ENCODE measurements around the gene RBM48. TPM values are rescaled to one million over a fixed set of nuclear protein-coding genes. Genes with fewer than 3 reads are reported as not detected.

Gene RBM48
- total and polyA plus RNA-seq, 11 donors: 6.5 to 13.7 (median 10.6) TPM

GRCh38 chr7:92508946-92509345 is 19.6 kb upstream of the RBM48 start:
- no peaks in the 10 kb centered on the region for H3K4me1 ChIP-seq
- intact Hi-C loops (cut with DNase I): no loop called here
- H3K27me3 ChIP-seq: no peaks in the 10 kb centered on the region
- ATAC-seq (no peak), DNase-seq (no peak)
- H3K36me3 ChIP-seq: peaks cover 0 to 98% (median 57%) of the 10 kb centered on the region in 9 donors
- H3K27ac ChIP-seq: no peak overlapping the region
- H3K4me3 ChIP-seq: no peak overlapping the region
- H3K9me3 ChIP-seq: no peaks in the 10 kb centered on the region
- TF ChIP-seq POLR2A (IDR thresholded peaks at IDR 0.05) (no peak), CTCF (IDR thresholded peaks at IDR 0.05) (no peak)
- WGBS, 4 donors: 94 to 98% (median 95%) methylated on average over 5 of the region's 5 CpGs

GRCh38 chr7:92513167-92513902 is 15.3 kb upstream of the RBM48 start:
- intact Hi-C loops (cut with DNase I): no loop called here
- Histone ChIP-seq H3K27me3 (no peaks in the 10 kb centered on the region), H3K27ac (no peak overlapping the region), H3K9me3 (no peaks in the 10 kb centered on the region), H3K36me3 (peaks cover 0 to 91% (median 50%) of the 10 kb centered on the region in 9 donors), H3K4me3 (no peak overlapping the region), H3K4me1 (no peaks in the 10 kb centered on the region)
- ATAC-seq (no peak), DNase-seq (no peak)
- WGBS, 4 donors: 59 to 62% (median 61%) methylated on average over 3 of the region's 3 CpGs
- TF ChIP-seq CTCF (IDR thresholded peaks at IDR 0.05): no peak
- no peak for TF ChIP-seq POLR2A (IDR thresholded peaks at IDR 0.05)

GRCh38 chr7:92517631-92518030 is 11.0 kb upstream of the RBM48 start:
- intact Hi-C loops (cut with DNase I): no loop called here
- no peak overlapping the region for H3K27ac ChIP-seq
- no peaks in the 10 kb centered on the region for H3K27me3 ChIP-seq
- no peak for ATAC-seq
- H3K4me3 ChIP-seq: no peak overlapping the region
- no peak for DNase-seq
- no peaks in the 10 kb centered on the region for H3K9me3 ChIP-seq
- 84 to 94% (median 90%) methylated on average over 3 of the region's 3 CpGs for WGBS, 4 donors
- no peaks in the 10 kb centered on the region for H3K4me1 ChIP-seq
- TF ChIP-seq CTCF (IDR thresholded peaks at IDR 0.05) (no peak), POLR2A (IDR thresholded peaks at IDR 0.05) (no peak)
- H3K36me3 ChIP-seq: peaks cover 0 to 88% (median 36%) of the 10 kb centered on the region in 9 donors

GRCh38 chr7:92520024-92520423 is 8.6 kb upstream of the RBM48 start:
- no peaks in the 10 kb centered on the region for H3K27me3 ChIP-seq
- no peaks in the 10 kb centered on the region for H3K9me3 ChIP-seq
- peaks cover 0 to under 1% (median 0%) of the 10 kb centered on the region in 12 donors for H3K4me1 ChIP-seq
- H3K36me3 ChIP-seq: peaks cover 0 to 69% (median 31%) of the 10 kb centered on the region in 9 donors
- no peak overlapping the region for H3K4me3 ChIP-seq
- DNase-seq: no peak
- ATAC-seq: no peak
- no peak for TF ChIP-seq POLR2A (IDR thresholded peaks at IDR 0.05)
- TF ChIP-seq CTCF (IDR thresholded peaks at IDR 0.05): no peak
- no peak overlapping the region for H3K27ac ChIP-seq
- 91 to 95% (median 92%) methylated on average over 1 of the region's 1 CpG for WGBS, 4 donors
- intact Hi-C loops (cut with DNase I): loop anchor here in 2 of 10 donors (10.0 kb wide), 1 partner anchor 535 kb away; no protein-coding TSS in a partner anchor
